Sigmoid colon (tissue), 7 donors: Measurements from ENCODE around the gene ADK. TPM values are rescaled to one million over a fixed set of nuclear protein-coding genes. Genes with fewer than 3 reads are reported as not detected.

ENCODE experiments used
- DNase-seq: peaks from one replicate; pipeline ENCODE4 v3.0.0-alpha.2; 2019
- H3K27ac ChIP-seq, 4 donors: fragments of 200-600 bp; sonication (generic); one replicate each; pipeline ENCODE4 v1.5.1; 2016 to 2019; ENCODE audit warnings: mild to moderate bottlenecking in 1 of 4
- H3K27me3 ChIP-seq, 3 donors: fragments of 200-600 bp; sonication (generic); one replicate each; pipeline ENCODE4 v1.5.1; 2019; ENCODE audit warnings: mild to moderate bottlenecking in 1 of 3
- H3K36me3 ChIP-seq, 4 donors: fragments of 200-600 bp; sonication (generic); one replicate each; pipeline ENCODE4 v1.5.1; 2016 to 2019
- H3K4me1 ChIP-seq, 4 donors: fragments of 200-600 bp; sonication (generic); one replicate each; pipeline ENCODE4 v1.5.1; 2017 to 2019
- H3K4me3 ChIP-seq, 4 donors: fragments of 200-600 bp; sonication (generic); one replicate each; pipeline ENCODE4 v1.5.1; 2017 to 2019; ENCODE audit warnings: mild to moderate bottlenecking in 2 of 4, moderate library complexity in 1 of 4
- H3K9me3 ChIP-seq, 4 donors: fragments of 200-600 bp in 3 of 4; sonication (generic) in 3 of 4; one replicate each; pipeline versions ENCODE4 v1.5.1 to v1.6.1; 2013 to 2019
- CTCF ChIP-seq, 4 experiments: fragments of 450-650 bp in 3 of 4; fragments of 200-600 bp in 1 of 4; IDR thresholded peaks; one replicate each; pipeline ENCODE4 v1.5.1; 2016 to 2019; ENCODE audit warnings: antibody characterized with exemption in 4 of 4, mild to moderate bottlenecking in 3 of 4, moderate library complexity in 2 of 4
- EP300 ChIP-seq, 4 donors: sonication (generic); formaldehyde crosslinking; IDR thresholded peaks; one replicate each; pipeline ENCODE4 v1.6.1; 2017; ENCODE audit warnings: antibody characterized with exemption in 4 of 4
- POLR2A ChIP-seq, 2 donors: fragments of 450-650 bp; IDR thresholded peaks; one replicate each; pipeline ENCODE4 v1.6.1; 2016; ENCODE audit warnings: antibody characterized with exemption in 2 of 2, mild to moderate bottlenecking in 2 of 2, moderate library complexity in 2 of 2
- POLR2AphosphoS5 ChIP-seq, 4 donors: sonication (generic); formaldehyde crosslinking; IDR thresholded peaks; one replicate each; pipeline ENCODE4 v1.6.1; 2017; ENCODE audit warnings: antibody characterized with exemption in 4 of 4
- WGBS, 2 donors: extraction: QIAGEN DNeasy Blood & Tissue Kit; methylation state at CpG; one replicate each; pipeline ENCODE4 v1.1.7; 2013; 5-methylcytosine and 5-hydroxymethylcytosine counted together
- intact Hi-C: fragments of 100-400 bp; cut with DNase I; formaldehyde crosslinking; loops from one replicate; pipeline ENCODE4 v1.15.1; 2023
- polyA plus RNA-seq, 3 donors: library from polyadenylated mRNA; stranded (reverse); fragments of 200-250 nt; gene quantifications; one replicate each; pipeline ENCODE4 v1.2.3, GENCODE V29; 2013
- total RNA-seq, 4 donors: library from RNA; depleted of rRNA; stranded (reverse); fragments of >200 nt; gene quantifications; one replicate each; pipeline ENCODE4 v1.1.0, GENCODE V29; 2016
- donor health status: healthy with polysubstance abuse.
- donor health status: Bipolar disorder and iron deficiency.
- donor health status: healthy.

ADK gene
- total and polyA plus RNA-seq, 7 donors: 15.2 to 31.3 (median 25.3) TPM

DNA sequence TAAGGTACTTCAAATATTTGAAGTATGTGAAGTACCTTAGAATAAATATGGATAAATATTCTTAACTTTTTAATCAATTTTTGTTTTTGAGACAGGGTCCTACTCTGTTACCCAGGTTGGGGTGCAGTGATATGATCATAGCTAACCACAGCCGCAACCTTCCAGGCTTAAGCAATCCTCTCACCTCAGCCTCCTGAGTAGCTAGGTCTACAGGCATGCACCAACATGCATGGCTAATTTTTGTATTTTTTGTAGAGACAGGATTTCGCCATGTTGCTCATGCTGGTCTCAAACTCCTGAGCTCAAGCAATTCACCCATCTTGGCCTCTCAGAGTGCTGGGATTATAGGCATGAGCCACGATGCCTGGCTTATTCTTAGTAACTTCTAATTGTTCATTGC lies 555.9 kb downstream of the ADK start:
- Histone ChIP-seq H3K9me3 (no peaks in the 10 kb centered on the region), H3K4me3 (no peak overlapping the region)

GRCh38 chr10:74708246-74708645 lies 557.2 kb downstream of the ADK start:
- TF ChIP-seq POLR2A (IDR thresholded peaks at IDR 0.05): no peak
- no peak for TF ChIP-seq CTCF (IDR thresholded peaks at IDR 0.05)
- no peak for TF ChIP-seq EP300 (IDR thresholded peaks at IDR 0.05)
- TF ChIP-seq POLR2AphosphoS5 (IDR thresholded peaks at IDR 0.05): no peak
- H3K4me3 ChIP-seq: no peak overlapping the region
- intact Hi-C loops: no loop called here
- no peaks in the 10 kb centered on the region for H3K36me3 ChIP-seq
- no peaks in the 10 kb centered on the region for H3K27me3 ChIP-seq
- no peaks in the 10 kb centered on the region for H3K9me3 ChIP-seq
- H3K4me1 ChIP-seq: no peaks in the 10 kb centered on the region
- WGBS, 2 donors: 97% methylated on average over 2 of the region's 2 CpGs
- DNase-seq: no peak
- H3K27ac ChIP-seq: no peak overlapping the region

More for the DNA sequence above, 555.9 kb downstream of the ADK start:
- WGBS, 2 donors: 96 to 98% methylated on average over 3 of the region's 3 CpGs
- H3K27me3 ChIP-seq: no peaks in the 10 kb centered on the region
- intact Hi-C loops: no loop called here
- TF ChIP-seq EP300 (IDR thresholded peaks at IDR 0.05) (no peak), POLR2A (IDR thresholded peaks at IDR 0.05) (no peak), CTCF (IDR thresholded peaks at IDR 0.05) (no peak), POLR2AphosphoS5 (IDR thresholded peaks at IDR 0.05) (no peak)
- no peak for DNase-seq
- H3K27ac ChIP-seq: no peak overlapping the region
- H3K36me3 ChIP-seq: no peaks in the 10 kb centered on the region
- no peaks in the 10 kb centered on the region for H3K4me1 ChIP-seq

DNA sequence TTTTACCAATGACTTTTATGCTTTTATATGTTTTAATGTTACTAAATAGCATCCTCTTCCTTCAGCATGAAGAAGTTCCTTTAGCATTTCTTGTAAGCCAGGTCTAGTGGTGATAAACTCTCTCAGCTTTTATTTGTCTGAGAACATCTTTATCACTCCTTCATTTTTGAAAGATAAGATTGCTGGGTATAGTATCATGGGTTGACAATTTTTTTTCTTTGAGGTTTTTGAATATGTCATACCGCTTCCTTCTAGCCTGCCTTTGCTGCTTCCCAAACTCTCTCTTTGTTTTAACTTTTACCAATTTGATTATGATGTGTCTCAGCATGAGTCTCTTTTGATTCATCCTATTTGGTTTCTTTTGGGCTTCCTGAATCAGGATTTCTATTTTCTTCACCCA lies 567.2 kb downstream of the ADK start:
- H3K4me3 ChIP-seq: no peak overlapping the region
- WGBS, 2 donors: 94 to 95% methylated on average over 1 of the region's 1 CpG
- no peaks in the 10 kb centered on the region for H3K27me3 ChIP-seq
- intact Hi-C loops: no loop called here
- no peak overlapping the region for H3K27ac ChIP-seq
- no peak for TF ChIP-seq POLR2AphosphoS5 (IDR thresholded peaks at IDR 0.05)
- H3K9me3 ChIP-seq: peaks cover 0 to 14% (median 2%) of the 10 kb centered on the region in 4 donors
- no peaks in the 10 kb centered on the region for H3K4me1 ChIP-seq
- no peaks in the 10 kb centered on the region for H3K36me3 ChIP-seq
- DNase-seq: no peak

DNA sequence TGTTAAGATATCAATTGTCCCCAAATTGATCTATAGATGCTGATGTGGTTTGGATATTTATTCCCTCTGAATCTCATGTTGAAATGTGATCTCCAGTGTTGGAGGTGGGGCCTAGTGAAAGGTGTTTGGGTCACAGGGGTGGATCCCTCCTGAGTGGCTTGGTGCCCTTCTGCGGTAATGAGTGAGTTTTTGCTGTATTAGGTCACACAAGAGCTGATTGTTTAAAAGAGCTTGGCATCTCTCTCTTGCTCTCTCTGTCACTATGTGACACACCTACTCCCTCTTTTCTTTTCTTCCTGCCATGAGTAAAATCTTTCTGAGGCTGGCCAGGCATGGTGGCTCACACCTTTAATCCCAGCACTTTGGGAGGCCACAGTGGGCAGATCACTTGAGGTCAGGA lies 577.2 kb downstream of the ADK start:
- Histone ChIP-seq H3K4me1 (no peaks in the 10 kb centered on the region), H3K9me3 (no peaks in the 10 kb centered on the region), H3K4me3 (no peak overlapping the region), H3K27me3 (no peaks in the 10 kb centered on the region), H3K27ac (no peak overlapping the region), H3K36me3 (no peaks in the 10 kb centered on the region)
- no peak for DNase-seq
- intact Hi-C loops: no loop called here
- WGBS, 2 donors: 91 to 98% methylated on average over 1 of the region's 1 CpG
- TF ChIP-seq CTCF (IDR thresholded peaks at IDR 0.05) (no peak), POLR2A (IDR thresholded peaks at IDR 0.05) (no peak), EP300 (IDR thresholded peaks at IDR 0.05) (no peak), POLR2AphosphoS5 (IDR thresholded peaks at IDR 0.05) (no peak)

DNA sequence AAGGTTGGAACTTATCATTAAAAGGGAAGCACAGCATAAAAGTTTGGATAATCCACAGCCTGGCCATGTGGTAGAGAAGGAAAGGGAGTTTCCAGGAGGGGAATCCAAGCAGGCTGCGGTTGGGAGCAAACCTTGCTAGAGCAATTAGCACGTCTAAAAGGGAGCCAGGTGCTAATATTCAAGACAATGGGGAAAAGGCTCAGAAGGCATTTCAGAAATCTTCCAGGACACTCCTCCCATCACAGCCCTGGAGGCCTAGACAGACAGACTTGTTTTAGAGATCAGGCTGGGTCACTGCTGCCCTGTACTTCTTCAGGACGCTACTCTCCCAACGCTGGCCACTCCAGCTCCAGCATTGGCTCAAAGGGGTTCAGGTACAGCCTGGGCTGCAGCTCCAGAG lies 579.2 kb downstream of the ADK start:
- Histone ChIP-seq H3K4me3 (no peak overlapping the region), H3K9me3 (no peaks in the 10 kb centered on the region), H3K36me3 (no peaks in the 10 kb centered on the region), H3K27ac (no peak overlapping the region), H3K4me1 (no peaks in the 10 kb centered on the region), H3K27me3 (no peaks in the 10 kb centered on the region)
- intact Hi-C loops: no loop called here
- WGBS, 2 donors: 71 to 79% methylated on average over 4 of the region's 4 CpGs
- no peak for DNase-seq
- no peak for TF ChIP-seq POLR2AphosphoS5 (IDR thresholded peaks at IDR 0.05)

DNA sequence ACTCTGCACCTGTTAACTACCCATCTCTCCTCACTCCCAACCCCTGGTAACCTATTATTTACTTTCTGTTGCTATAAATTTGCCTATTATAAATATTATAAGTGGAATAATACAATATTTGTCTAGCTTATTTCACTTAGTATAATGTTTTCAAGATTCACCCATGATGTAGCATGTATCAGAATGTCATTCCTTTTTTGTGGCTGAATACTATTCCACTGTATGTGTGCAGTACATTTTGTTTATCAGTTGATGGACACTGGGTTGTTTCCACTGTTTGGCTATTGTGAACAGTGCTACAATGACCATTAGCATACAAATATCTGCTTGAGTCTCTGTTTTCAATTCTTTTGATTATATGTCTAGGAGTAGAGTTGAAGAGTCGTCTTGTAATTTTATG lies 582.6 kb downstream of the ADK start:
- DNase-seq: no peak
- Histone ChIP-seq H3K36me3 (no peaks in the 10 kb centered on the region), H3K9me3 (no peaks in the 10 kb centered on the region), H3K4me3 (no peak overlapping the region), H3K27me3 (no peaks in the 10 kb centered on the region), H3K4me1 (no peaks in the 10 kb centered on the region), H3K27ac (no peak overlapping the region)
- no peak for TF ChIP-seq CTCF (IDR thresholded peaks at IDR 0.05)
- no peak for TF ChIP-seq POLR2A (IDR thresholded peaks at IDR 0.05)
- no peak for TF ChIP-seq POLR2AphosphoS5 (IDR thresholded peaks at IDR 0.05)
- no peak for TF ChIP-seq EP300 (IDR thresholded peaks at IDR 0.05)
- intact Hi-C loops: no loop called here
- 96 to 98% methylated on average over 1 of the region's 1 CpG for WGBS, 2 donors
